A549 (cell line): ENCODE measurements around the gene NALCN. TPM values are rescaled to one million over a fixed set of nuclear protein-coding genes. Genes with fewer than 3 reads are reported as not detected.
A peak's percentile ranks its signal among the peaks of the same experiment; 100 is the strongest.

ENCODE experiments used
- ATAC-seq, 2 experiments: fragments of 200-7000 bp in 1 of 2; fragments of >200 bp in 1 of 2; cut with Nextera tagmentation in 1 of 2; cut with Tn5 transposase in 1 of 2; 3 replicates each; pipeline versions ENCODE4 v1.8.0 to v1.9.1; 2018 to 2020; ENCODE audit warnings: mild to moderate bottlenecking in 1 of 2, moderate library complexity in 1 of 2
- CTCF ChIA-PET: fragments of 300-600 bp; sonication (Branson Sonifier 250); formaldehyde crosslinking; extraction: SDS; loops from one replicate; lab custom pipeline; 2021; ENCODE audit warnings: antibody characterized with exemption, inconsistent platforms; lab: Yijun Ruan, JAX
- POLR2A ChIA-PET: fragments of 350-600 bp; formaldehyde crosslinking; extraction: SDS; loops from one replicate; lab custom pipeline; 2021; ENCODE audit warnings: antibody characterized with exemption, inconsistent platforms; lab: Yijun Ruan, JAX
- DNase-seq, 2 experiments: peaks; one replicate each; pipeline versions ENCODE4 v3.0.0 to v3.0.0-alpha.2; 2011 to 2016; ENCODE audit warnings: low read depth in 1 of 2, low spot score in 1 of 2
- FAIRE-seq: peaks from 2 replicates; lab custom pipeline; 2011; peaks lifted over from hg19 to GRCh38; lab: Jason Lieb, UNC
- H3K27ac ChIP-seq, 2 experiments: fragments of >200 bp; sonication (Bioruptor Twin); formaldehyde crosslinking; 3 replicates each; pipeline ENCODE4 v1.5.1; 2016 to 2017
- H3K4me1 ChIP-seq: fragments of >200 bp; sonication (Bioruptor Twin); formaldehyde crosslinking; 3 replicates; pipeline ENCODE4 v1.6.1; 2016
- H3K4me2 ChIP-seq: fragments of >200 bp; sonication (Bioruptor Twin); formaldehyde crosslinking; 3 replicates; pipeline ENCODE4 v1.6.1; 2016
- H3K4me3 ChIP-seq: fragments of >200 bp; sonication (Bioruptor Twin); formaldehyde crosslinking; 3 replicates; pipeline ENCODE4 v1.5.1; 2016
- H3K9me3 ChIP-seq: fragments of >200 bp; sonication (Bioruptor Twin); formaldehyde crosslinking; 3 replicates; pipeline ENCODE4 v1.6.1; 2016
- BCL3 ChIP-seq: fragments of >200 bp; sonication (Bioruptor Twin); formaldehyde crosslinking; IDR thresholded peaks from 3 replicates; pipeline ENCODE4 v1.6.1; 2016
- CEBPB ChIP-seq, 2 experiments: fragments of >200 bp in 1 of 2; sonication (Bioruptor Twin) in 1 of 2; formaldehyde crosslinking in 1 of 2; IDR thresholded peaks; 2 replicates each; pipeline ENCODE4 v1.6.1; 2012 to 2016
- CHD4 ChIP-seq: fragments of 200-600 bp; sonication (generic); IDR thresholded peaks from 2 replicates; pipeline ENCODE4 v1.6.1; 2016; ENCODE audit warnings: antibody characterized with exemption, mild to moderate bottlenecking, borderline replicate concordance
- ELK1 ChIP-seq: fragments of 150-350 bp; IDR thresholded peaks from 2 replicates; pipeline ENCODE4 v1.6.1; 2014; ENCODE audit warnings: low read depth, mild to moderate bottlenecking, low read length
- EP300 ChIP-seq, 2 experiments: fragments of >200 bp; sonication (Bioruptor Twin); formaldehyde crosslinking; IDR thresholded peaks; 2 replicates in 1 of 2; 3 replicates in 1 of 2; pipeline ENCODE4 v1.6.1; 2016 to 2017
- HDAC2 ChIP-seq: fragments of 200-600 bp; sonication (generic); IDR thresholded peaks from 2 replicates; pipeline ENCODE4 v1.6.1; 2016
- HOXA7 ChIP-seq: fragments of 250-450 bp; sonication (Bioruptor Pico); IDR thresholded peaks from 2 replicates; pipeline ENCODE4 v1.5.0; 2020; ENCODE audit warnings: mild to moderate bottlenecking, moderate library complexity
- HOXB13 ChIP-seq: fragments of 250-450 bp; sonication (Bioruptor Pico); IDR thresholded peaks from 2 replicates; pipeline ENCODE4 v1.5.0; 2020; ENCODE audit warnings: low read depth, mild to moderate bottlenecking, moderate library complexity
- MAFK ChIP-seq: fragments of 450-650 bp; IDR thresholded peaks from 2 replicates; pipeline ENCODE4 v1.6.1; 2014; ENCODE audit not compliant: partially characterized antibody
- MAZ ChIP-seq: fragments of 150-350 bp; IDR thresholded peaks from 2 replicates; pipeline ENCODE4 v1.6.1; 2014; ENCODE audit warnings: antibody characterized with exemption, low read depth, low read length, borderline replicate concordance
- NPAS2 ChIP-seq: fragments of 250-450 bp; sonication (Bioruptor Pico); IDR thresholded peaks from 2 replicates; pipeline ENCODE4 v1.8.0; 2022; ENCODE audit warnings: mild to moderate bottlenecking, moderate library complexity, borderline replicate concordance
- NR3C1 ChIP-seq: fragments of >200 bp; sonication (Bioruptor Twin); formaldehyde crosslinking; IDR thresholded peaks from 3 replicates; pipeline ENCODE4 v1.6.1; 2017
- POLR2A ChIP-seq: IDR thresholded peaks from 2 replicates; pipeline ENCODE4 v1.6.1; 2012; ENCODE audit warnings: mild to moderate bottlenecking, low read length
- POLR2AphosphoS2 ChIP-seq: conservative IDR thresholded peaks from 2 replicates; pipeline ENCODE4 v1.6.1; 2012; ENCODE audit warnings: low read length, improper control_type of control experiment, inconsistent platforms
- RCOR1 ChIP-seq: fragments of 150-350 bp; IDR thresholded peaks from 2 replicates; pipeline ENCODE4 v1.6.1; 2014; ENCODE audit warnings: antibody characterized with exemption, low read length, low read depth
- USF2 ChIP-seq: fragments of 450-650 bp; IDR thresholded peaks from 2 replicates; pipeline ENCODE4 v1.6.1; 2014; ENCODE audit warnings: antibody characterized with exemption
- ZNF302 ChIP-seq: fragments of 250-450 bp; sonication (Bioruptor Pico); IDR thresholded peaks from 2 replicates; pipeline ENCODE4 v1.9.0; 2021; ENCODE audit warnings: inconsistent platforms, mild to moderate bottlenecking, moderate library complexity
- WGBS: methylation state at CpG from one replicate; pipeline ENCODE4 v1.1.6; 2017; ENCODE audit errors: missing lambda C conversion rate; 5-methylcytosine and 5-hydroxymethylcytosine counted together
- polyA plus RNA-seq, 4 experiments: library from polyadenylated mRNA; depleted of rRNA in 3 of 4; stranded (reverse); fragments of >200 nt; fragmentation: RNase III in 1 of 4; extraction: RNeasy Plus Mini Kit Qiagen cat#74134 plus additional on column Dnase treatment in 1 of 4; gene quantifications; 2 replicates in 3 of 4; 3 replicates in 1 of 4; pipeline ENCODE4 v1.2.3, GENCODE V29; 2011 to 2017

The NALCN gene
- polyA plus RNA-seq, 2 of the 4 experiments (the other 2 are of a cell fraction) = 1.8 to 4.9 TPM

- 48% methylated on average over 2 of the region's 2 CpGs for WGBS
- CTCF ChIA-PET = no interaction called here
- H3K4me3 ChIP-seq = no peak overlapping the region
- no peak overlapping the region for H3K27ac ChIP-seq
- peak; percentile 42 for TF ChIP-seq MAFK
- no peak for TF ChIP-seq NPAS2
- POLR2A ChIA-PET = no interaction called here
- DNase-seq = no peak
- H3K9me3 ChIP-seq = no peaks in the 10 kb centered on the region
- H3K4me1 ChIP-seq = no peaks in the 10 kb centered on the region
- no peak for ATAC-seq
- no peak for FAIRE-seq
- H3K4me2 ChIP-seq = no peak overlapping the region
Measured at GRCh38 chr13:101085551-101085950, 330.8 kb downstream of the NALCN start.

GRCh38 chr13:101082441-101082840, 333.9 kb downstream of the NALCN start:
- DNase-seq (no peak), ATAC-seq (no peak), FAIRE-seq (no peak)
- 74% methylated on average over 5 of the region's 5 CpGs for WGBS
- Histone ChIP-seq H3K4me1 (no peaks in the 10 kb centered on the region), H3K4me2 (no peak overlapping the region), H3K27ac (no peak overlapping the region), H3K9me3 (no peaks in the 10 kb centered on the region), H3K4me3 (no peak overlapping the region)
- CTCF ChIA-PET = no interaction called here
- POLR2A ChIA-PET = no interaction called here
- TF ChIP-seq USF2 (no peak), HOXB13 (CRISPR knock-in tag) (no peak), POLR2AphosphoS2 (no peak)

GRCh38 chr13:101080616-101081015, 335.7 kb downstream of the NALCN start:
- POLR2A ChIA-PET = no interaction called here
- CTCF ChIA-PET = no interaction called here
- Histone ChIP-seq H3K4me3 (no peak overlapping the region), H3K4me2 (no peak overlapping the region), H3K27ac (no peak overlapping the region), H3K4me1 (no peaks in the 10 kb centered on the region), H3K9me3 (no peaks in the 10 kb centered on the region)
- FAIRE-seq (no peak), DNase-seq (no peak), ATAC-seq (no peak)
- TF ChIP-seq MAZ (no peak), ELK1 (no peak), HDAC2 (no peak), CEBPB (IDR thresholded peaks at IDR 0.05) (no peak), HOXA7 (CRISPR knock-in tag) (no peak), CHD4 (no peak), POLR2A (no peak), RCOR1 (no peak), EP300 (IDR thresholded peaks at IDR 0.05) (no peak), BCL3 (no peak), NR3C1 (no peak), NPAS2 (no peak)

- ChIA-PET CTCF (interaction anchor here (0.6 kb wide), 1 partner anchor 42 kb away, joined by 3 read pairs; no protein-coding TSS in a partner anchor), POLR2A (no interaction called here)
Measured at GRCh38 chr13:101065329-101065728, 351.0 kb downstream of the NALCN start.

More at GRCh38 chr13:101065329-101065728, 351.0 kb downstream of the NALCN start:
- no peaks in the 10 kb centered on the region for H3K9me3 ChIP-seq
- TF ChIP-seq ZNF302 (CRISPR knock-in tag) (no peak), NPAS2 (no peak)
- DNase-seq = no peak
- no peak for ATAC-seq
- no peak overlapping the region for H3K4me2 ChIP-seq
- no peak for FAIRE-seq
- H3K4me3 ChIP-seq = no peak overlapping the region
- 79% methylated on average over 6 of the region's 12 CpGs for WGBS
- no peaks in the 10 kb centered on the region for H3K4me1 ChIP-seq
- no peak overlapping the region for H3K27ac ChIP-seq
